PC-3 (cell line): Measurements from ENCODE around the gene CHST8.

Source experiments
- EZH2phosphoT487 ChIP-seq: fragments of 300-600 bp; sonication (generic); IDR thresholded peaks from 2 replicates; pipeline ENCODE4 v1.6.1; 2018; ENCODE audit warnings: mild to moderate bottlenecking, antibody characterized with exemption, low read length, borderline replicate concordance
- TF ChIP-seq, protein P1 (sequence below): fragments of 300-600 bp; sonication (generic); conservative IDR thresholded peaks from 2 replicates; pipeline ENCODE4 v1.5.1; 2017; ENCODE audit warnings: antibody characterized with exemption, low read depth, mild to moderate bottlenecking, low read length

DNA sequence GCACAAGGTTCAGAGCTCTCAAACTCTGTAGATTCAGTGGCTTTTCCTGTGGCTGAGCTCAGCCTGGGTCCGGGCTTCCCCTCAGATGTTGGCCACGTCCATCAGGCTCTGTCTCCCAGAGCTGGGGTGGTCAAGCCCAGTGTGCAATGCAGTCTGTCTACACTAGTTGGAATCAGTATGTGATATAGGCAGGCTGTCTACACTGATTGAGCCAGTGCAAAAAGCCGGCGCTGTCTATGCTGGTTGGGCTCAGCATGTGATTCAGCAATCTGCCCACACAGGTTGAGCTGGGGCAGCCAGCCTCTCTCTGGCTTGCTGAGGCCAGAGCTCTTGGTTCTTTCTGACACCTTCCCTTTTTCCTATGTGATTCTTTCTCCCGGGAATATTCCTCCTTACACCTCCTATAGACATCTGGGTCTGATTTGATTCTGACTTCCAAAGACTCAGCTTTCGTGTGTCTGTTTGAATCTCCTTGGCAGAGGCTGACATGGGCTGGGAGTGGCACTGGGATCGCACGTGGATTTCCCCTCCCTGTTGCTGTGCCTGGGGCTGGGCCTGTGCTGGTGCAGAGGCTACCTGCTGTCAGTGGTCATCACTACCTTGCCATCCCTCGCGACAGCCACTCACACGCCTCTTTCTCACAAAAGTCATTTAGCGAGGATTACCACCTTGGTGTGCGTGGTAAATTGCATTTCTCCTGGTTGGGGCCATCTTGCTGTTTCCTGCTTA is 9.3 kb downstream of the CHST8 start:
- TF ChIP-seq, protein P1, sequence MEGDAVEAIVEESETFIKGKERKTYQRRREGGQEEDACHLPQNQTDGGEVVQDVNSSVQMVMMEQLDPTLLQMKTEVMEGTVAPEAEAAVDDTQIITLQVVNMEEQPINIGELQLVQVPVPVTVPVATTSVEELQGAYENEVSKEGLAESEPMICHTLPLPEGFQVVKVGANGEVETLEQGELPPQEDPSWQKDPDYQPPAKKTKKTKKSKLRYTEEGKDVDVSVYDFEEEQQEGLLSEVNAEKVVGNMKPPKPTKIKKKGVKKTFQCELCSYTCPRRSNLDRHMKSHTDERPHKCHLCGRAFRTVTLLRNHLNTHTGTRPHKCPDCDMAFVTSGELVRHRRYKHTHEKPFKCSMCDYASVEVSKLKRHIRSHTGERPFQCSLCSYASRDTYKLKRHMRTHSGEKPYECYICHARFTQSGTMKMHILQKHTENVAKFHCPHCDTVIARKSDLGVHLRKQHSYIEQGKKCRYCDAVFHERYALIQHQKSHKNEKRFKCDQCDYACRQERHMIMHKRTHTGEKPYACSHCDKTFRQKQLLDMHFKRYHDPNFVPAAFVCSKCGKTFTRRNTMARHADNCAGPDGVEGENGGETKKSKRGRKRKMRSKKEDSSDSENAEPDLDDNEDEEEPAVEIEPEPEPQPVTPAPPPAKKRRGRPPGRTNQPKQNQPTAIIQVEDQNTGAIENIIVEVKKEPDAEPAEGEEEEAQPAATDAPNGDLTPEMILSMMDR: no peak
- no peak for TF ChIP-seq EZH2phosphoT487
